ENCODE results near the gene STXBP5. TPM values are rescaled to one million over a fixed set of nuclear protein-coding genes. Genes with fewer than 3 reads are reported as not detected.

STXBP5 gene
- total RNA-seq, 1 experiment from 2014 or later = 10.1 TPM

- TF ChIP-seq CTCF (IDR thresholded peaks at IDR 0.05; ENCODE audit: unreplicated experiment) = no peak
- Mint-ChIP-seq H3K36me3 (ENCODE audit: insufficient read depth, unreplicated experiment) (peaks cover 5% of the 10 kb centered on the region), H3K27me3 (ENCODE audit: unreplicated experiment) (no peaks in the 10 kb centered on the region), H3K9me3 (ENCODE audit: low read depth, unreplicated experiment) (peaks cover 17% of the 10 kb centered on the region), H3K4me3 (ENCODE audit: low read depth, unreplicated experiment) (no peak overlapping the region), H3K27ac (ENCODE audit: unreplicated experiment) (no peak overlapping the region), H3K4me1 (ENCODE audit: low read depth, unreplicated experiment) (peaks cover 14% of the 10 kb centered on the region)
- CTCF ChIA-PET = no interaction called here
- no peak for DNase-seq
- no TSS peak for BruUV-seq (replicated peaks)
- intact Hi-C loops (cut with micrococcal nuclease; ENCODE audit: unreplicated experiment) = no loop called here
Observed at GRCh38 chr6:147301070-147301469, 96.9 kb downstream of the STXBP5 start.

- Mint-ChIP-seq H3K4me1 (ENCODE audit: low read depth, unreplicated experiment) (no peaks in the 10 kb centered on the region), H3K27ac (ENCODE audit: unreplicated experiment) (no peak overlapping the region), H3K36me3 (ENCODE audit: insufficient read depth, unreplicated experiment) (no peaks in the 10 kb centered on the region), H3K27me3 (ENCODE audit: unreplicated experiment) (no peaks in the 10 kb centered on the region), H3K4me3 (ENCODE audit: low read depth, unreplicated experiment) (no peak overlapping the region), H3K9me3 (ENCODE audit: low read depth, unreplicated experiment) (peaks cover 6% of the 10 kb centered on the region)
- no peak for TF ChIP-seq CTCF (IDR thresholded peaks at IDR 0.05; ENCODE audit: unreplicated experiment)
- BruUV-seq (replicated peaks) = no TSS peak
- intact Hi-C loops (cut with micrococcal nuclease; ENCODE audit: unreplicated experiment) = no loop called here
- CTCF ChIA-PET = no interaction called here
- no peak for DNase-seq
Observed at GRCh38 chr6:147304016-147304415, 99.8 kb downstream of the STXBP5 start.

GRCh38 chr6:147310521-147310920 is 106.3 kb downstream of the STXBP5 start:
- DNase-seq = no peak
- CTCF ChIA-PET = no interaction called here
- no peak for TF ChIP-seq CTCF (IDR thresholded peaks at IDR 0.05; ENCODE audit: unreplicated experiment)
- H3K9me3 Mint-ChIP-seq (ENCODE audit: low read depth, unreplicated experiment) = no peaks in the 10 kb centered on the region
- no TSS peak for BruUV-seq (replicated peaks)
- no peak overlapping the region for H3K4me3 Mint-ChIP-seq (ENCODE audit: low read depth, unreplicated experiment)
- no peak overlapping the region for H3K27ac Mint-ChIP-seq (ENCODE audit: unreplicated experiment)
- no peaks in the 10 kb centered on the region for H3K4me1 Mint-ChIP-seq (ENCODE audit: low read depth, unreplicated experiment)
- intact Hi-C loops (cut with micrococcal nuclease; ENCODE audit: unreplicated experiment) = no loop called here
- no peaks in the 10 kb centered on the region for H3K36me3 Mint-ChIP-seq (ENCODE audit: insufficient read depth, unreplicated experiment)
- no peaks in the 10 kb centered on the region for H3K27me3 Mint-ChIP-seq (ENCODE audit: unreplicated experiment)

GRCh38 chr6:147311218-147311617 is 107.0 kb downstream of the STXBP5 start:
- intact Hi-C loops (cut with micrococcal nuclease; ENCODE audit: unreplicated experiment) = no loop called here
- no peak for TF ChIP-seq CTCF (IDR thresholded peaks at IDR 0.05; ENCODE audit: unreplicated experiment)
- no TSS peak for BruUV-seq (replicated peaks)
- H3K4me1 Mint-ChIP-seq (ENCODE audit: low read depth, unreplicated experiment) = no peaks in the 10 kb centered on the region
- no peak for DNase-seq
- H3K27me3 Mint-ChIP-seq (ENCODE audit: unreplicated experiment) = no peaks in the 10 kb centered on the region
- H3K27ac Mint-ChIP-seq (ENCODE audit: unreplicated experiment) = no peak overlapping the region
- CTCF ChIA-PET = no interaction called here
- H3K36me3 Mint-ChIP-seq (ENCODE audit: insufficient read depth, unreplicated experiment) = no peaks in the 10 kb centered on the region
- H3K4me3 Mint-ChIP-seq (ENCODE audit: low read depth, unreplicated experiment) = no peak overlapping the region
- no peaks in the 10 kb centered on the region for H3K9me3 Mint-ChIP-seq (ENCODE audit: low read depth, unreplicated experiment)

GRCh38 chr6:147321260-147321659 is 117.0 kb downstream of the STXBP5 start:
- no peaks in the 10 kb centered on the region for H3K9me3 Mint-ChIP-seq (ENCODE audit: low read depth, unreplicated experiment)
- intact Hi-C loops (cut with micrococcal nuclease; ENCODE audit: unreplicated experiment) = no loop called here
- peaks cover 6% of the 10 kb centered on the region for H3K36me3 Mint-ChIP-seq (ENCODE audit: insufficient read depth, unreplicated experiment)
- H3K27me3 Mint-ChIP-seq (ENCODE audit: unreplicated experiment) = no peaks in the 10 kb centered on the region
- no peaks in the 10 kb centered on the region for H3K4me1 Mint-ChIP-seq (ENCODE audit: low read depth, unreplicated experiment)
- DNase-seq = no peak
- no peak overlapping the region for H3K4me3 Mint-ChIP-seq (ENCODE audit: low read depth, unreplicated experiment)
- TF ChIP-seq CTCF (IDR thresholded peaks at IDR 0.05; ENCODE audit: unreplicated experiment) = no peak
- no TSS peak for BruUV-seq (replicated peaks)
- CTCF ChIA-PET = no interaction called here
- H3K27ac Mint-ChIP-seq (ENCODE audit: unreplicated experiment) = no peak overlapping the region

Measured in Calu3 (cell line).